Vagina (tissue), 2 donors: Measurements from ENCODE around the gene LRP11.

Source experiments
- CTCF ChIP-seq, 3 experiments: fragments of 450-650 bp in 2 of 3; fragments of 200-600 bp in 1 of 3; sonication (generic) in 1 of 3; IDR thresholded peaks; one replicate each; pipeline ENCODE4 v1.5.1; 2017 to 2019; ENCODE audit warnings: antibody characterized with exemption in 3 of 3, mild to moderate bottlenecking in 2 of 3, moderate library complexity in 2 of 3
- POLR2A ChIP-seq, 2 donors: fragments of 450-650 bp; IDR thresholded peaks; one replicate each; pipeline ENCODE4 v1.6.1; 2017; ENCODE audit warnings: antibody characterized with exemption in 2 of 2, mild to moderate bottlenecking in 2 of 2, moderate library complexity in 2 of 2
- POLR2AphosphoS5 ChIP-seq, 2 donors: sonication (generic); formaldehyde crosslinking; IDR thresholded peaks; one replicate each; pipeline ENCODE4 v1.9.0; 2017; ENCODE audit warnings: antibody characterized with exemption in 2 of 2, mild to moderate bottlenecking in 2 of 2, low read depth in 1 of 2; ENCODE audit not compliant: insufficient read depth in 1 of 2

- TF ChIP-seq POLR2A (IDR thresholded peaks at IDR 0.05) (no peak), POLR2AphosphoS5 (IDR thresholded peaks at IDR 0.05; ENCODE audit: insufficient read depth in 1 of 2, low read depth in 1 of 2) (no peak), CTCF (IDR thresholded peaks at IDR 0.05) (no peak)
Measured at GRCh38 chr6:149781715-149782114, 82.4 kb downstream of the LRP11 start.
